Gastroesophageal sphincter (tissue), 3 donors: Measurements from ENCODE around the gene FOXO1.

ENCODE experiments used
- EP300 ChIP-seq: sonication (generic); formaldehyde crosslinking; IDR thresholded peaks from one replicate; pipeline ENCODE4 v1.6.1; 2017; ENCODE audit warnings: antibody characterized with exemption, mild to moderate bottlenecking
- POLR2A ChIP-seq, 2 donors: fragments of 450-650 bp; IDR thresholded peaks; one replicate each; pipeline ENCODE4 v1.6.1; 2017; ENCODE audit warnings: antibody characterized with exemption in 2 of 2, mild to moderate bottlenecking in 2 of 2, moderate library complexity in 1 of 2
- POLR2AphosphoS5 ChIP-seq: sonication (generic); formaldehyde crosslinking; IDR thresholded peaks from one replicate; pipeline ENCODE4 v1.6.1; 2017; ENCODE audit warnings: antibody characterized with exemption
- TF ChIP-seq, protein P1 (sequence below), 4 experiments: fragments of 200-600 bp in 2 of 4; fragments of 450-650 bp in 2 of 4; sonication (generic) in 1 of 4; IDR thresholded peaks; one replicate each; pipeline ENCODE4 v1.5.1; 2017 to 2019; ENCODE audit warnings: antibody characterized with exemption in 4 of 4, mild to moderate bottlenecking in 2 of 4, moderate library complexity in 2 of 4

DNA sequence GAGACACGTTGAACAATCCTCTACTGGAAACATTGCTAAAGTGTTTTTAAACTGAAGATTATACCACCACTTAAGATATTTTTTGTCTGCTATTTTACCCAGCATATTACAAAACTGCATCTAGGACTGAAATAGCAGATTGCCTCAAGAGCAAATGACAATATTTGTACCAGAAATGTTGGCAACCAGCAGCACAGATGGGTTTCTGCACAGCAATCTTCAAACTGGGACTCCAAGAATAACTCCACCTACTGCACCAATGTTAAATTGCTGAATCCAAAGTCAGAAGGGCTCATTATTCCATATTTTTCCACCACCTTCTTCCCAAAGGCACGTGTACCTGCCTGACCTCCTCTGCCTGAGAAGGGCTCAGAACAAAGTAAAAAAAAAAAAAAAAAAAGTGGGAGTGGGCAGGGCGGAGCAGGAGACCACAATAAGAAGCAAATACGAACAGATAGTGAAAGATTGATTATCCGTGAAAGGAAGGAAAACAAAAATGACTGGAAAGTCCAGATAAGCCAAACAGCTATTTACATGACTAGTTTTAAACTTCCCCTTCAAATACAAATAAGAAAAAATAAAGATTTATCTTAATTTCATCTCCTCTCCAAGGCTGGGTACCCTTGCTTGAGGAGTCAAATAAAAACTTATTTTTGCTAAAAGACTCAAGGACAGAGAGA, 79.4 kb downstream of the FOXO1 start:
- TF ChIP-seq, protein P1, sequence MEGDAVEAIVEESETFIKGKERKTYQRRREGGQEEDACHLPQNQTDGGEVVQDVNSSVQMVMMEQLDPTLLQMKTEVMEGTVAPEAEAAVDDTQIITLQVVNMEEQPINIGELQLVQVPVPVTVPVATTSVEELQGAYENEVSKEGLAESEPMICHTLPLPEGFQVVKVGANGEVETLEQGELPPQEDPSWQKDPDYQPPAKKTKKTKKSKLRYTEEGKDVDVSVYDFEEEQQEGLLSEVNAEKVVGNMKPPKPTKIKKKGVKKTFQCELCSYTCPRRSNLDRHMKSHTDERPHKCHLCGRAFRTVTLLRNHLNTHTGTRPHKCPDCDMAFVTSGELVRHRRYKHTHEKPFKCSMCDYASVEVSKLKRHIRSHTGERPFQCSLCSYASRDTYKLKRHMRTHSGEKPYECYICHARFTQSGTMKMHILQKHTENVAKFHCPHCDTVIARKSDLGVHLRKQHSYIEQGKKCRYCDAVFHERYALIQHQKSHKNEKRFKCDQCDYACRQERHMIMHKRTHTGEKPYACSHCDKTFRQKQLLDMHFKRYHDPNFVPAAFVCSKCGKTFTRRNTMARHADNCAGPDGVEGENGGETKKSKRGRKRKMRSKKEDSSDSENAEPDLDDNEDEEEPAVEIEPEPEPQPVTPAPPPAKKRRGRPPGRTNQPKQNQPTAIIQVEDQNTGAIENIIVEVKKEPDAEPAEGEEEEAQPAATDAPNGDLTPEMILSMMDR (IDR thresholded peaks at IDR 0.05): peak in 1 of 4 experiments; percentile 14
- TF ChIP-seq POLR2AphosphoS5 (peak; percentile 30), POLR2A (IDR thresholded peaks at IDR 0.05) (no peak), EP300 (no peak)
